ENCODE data around the gene AGMAT. TPM values are rescaled to one million over a fixed set of nuclear protein-coding genes. Genes with fewer than 3 reads are reported as not detected.

The AGMAT gene
- 10 to 100 TPM; 49.4 to 79.9 (median 66.1) TPM for total RNA-seq
- long read RNA-seq, transcript AGMAT-201 (7 exons, 2,500 nt), result major isoform, 10 of 14 reads
- long read RNA-seq, partial matches to known transcripts, result 2 of 14 reads
- long read RNA-seq, other reads (novel, unspliced or antisense), result 2 of 14 reads

- Histone ChIP-seq H3K4me1 (peaks cover 0 to 25% (median 6%) of the 10 kb centered on the region in 4 donors), H3K9me3 (no peaks in the 10 kb centered on the region), H3K36me3 (no peaks in the 10 kb centered on the region), H3K27me3 (no peaks in the 10 kb centered on the region), H3K27ac (peak within 1 kb of the TSS; percentile 47 to 78 (median 75)), H3K4me3 (peak within 1 kb of the TSS; percentile 57 to 79 (median 69))
- peak; percentile 76 to 89 (median 85) for DNase-seq
- peak; percentile 78 for TF ChIP-seq POLR2A (IDR thresholded peaks at IDR 0.05)
- peak in 3 of 4 donors; percentile 9 to 21 (median 13) for TF ChIP-seq CTCF (IDR thresholded peaks at IDR 0.05)
- intact Hi-C loops (cut with DNase I), result no loop called here
- 4% methylated on average over 3 of the region's 68 CpGs for WGBS (ENCODE audit: insufficient coverage, low coverage, low lambda C conversion rate, missing lambda C conversion rate)
- ATAC-seq, result peak; percentile 89 to 96 (median 91)
Observed at GRCh38 chr1:15584489-15585363, at the start of gene AGMAT. Gene AGMAT (minus strand): TSS chr1:15585051. CDS start chr1:15584967, 84 bp downstream.

DNA sequence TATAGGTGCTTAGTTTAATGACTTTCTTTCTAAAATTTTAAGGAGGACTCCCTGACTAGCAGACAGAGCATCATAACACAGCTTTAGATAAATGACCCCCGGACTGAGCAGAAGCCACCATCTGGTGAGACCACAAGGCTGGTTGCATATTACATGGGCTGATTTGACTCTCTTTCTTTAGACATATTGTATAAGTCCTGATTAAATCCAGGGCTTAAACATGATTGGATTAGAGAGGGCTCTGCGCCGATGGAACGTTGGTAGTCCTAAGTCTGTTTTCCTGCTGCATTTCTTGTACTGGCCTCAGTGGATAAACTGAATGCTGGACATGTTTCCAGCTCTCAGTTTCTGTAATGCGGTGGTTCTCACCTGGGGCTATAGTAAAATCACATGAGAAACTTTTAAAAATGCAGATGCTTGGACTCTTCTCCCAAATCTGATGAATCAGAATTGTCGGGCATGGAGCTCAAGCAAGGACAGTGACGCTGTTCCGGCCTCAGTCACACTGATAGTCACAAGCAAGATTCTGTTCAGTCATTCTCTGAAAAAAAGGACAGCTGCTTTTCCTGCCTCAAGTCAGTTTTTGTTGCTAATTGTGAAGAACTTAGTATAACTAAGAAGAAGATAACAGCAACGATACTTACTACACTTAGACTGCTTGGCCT is 49.0 kb upstream of the AGMAT start:
- Histone ChIP-seq H3K27ac (no peak overlapping the region), H3K9me3 (no peaks in the 10 kb centered on the region), H3K4me3 (no peak overlapping the region), H3K4me1 (peaks cover 0 to 13% (median 5%) of the 10 kb centered on the region in 4 donors), H3K27me3 (no peaks in the 10 kb centered on the region), H3K36me3 (peaks cover 12 to 91% (median 54%) of the 10 kb centered on the region in 4 donors)
- 86% methylated on average over 6 of the region's 9 CpGs for WGBS (ENCODE audit: insufficient coverage, low coverage, low lambda C conversion rate, missing lambda C conversion rate)
- no peak for DNase-seq
- intact Hi-C loops (cut with DNase I), result no loop called here
- TF ChIP-seq CTCF (IDR thresholded peaks at IDR 0.05) (no peak), POLR2A (IDR thresholded peaks at IDR 0.05) (no peak)
- ATAC-seq, result no peak

DNA sequence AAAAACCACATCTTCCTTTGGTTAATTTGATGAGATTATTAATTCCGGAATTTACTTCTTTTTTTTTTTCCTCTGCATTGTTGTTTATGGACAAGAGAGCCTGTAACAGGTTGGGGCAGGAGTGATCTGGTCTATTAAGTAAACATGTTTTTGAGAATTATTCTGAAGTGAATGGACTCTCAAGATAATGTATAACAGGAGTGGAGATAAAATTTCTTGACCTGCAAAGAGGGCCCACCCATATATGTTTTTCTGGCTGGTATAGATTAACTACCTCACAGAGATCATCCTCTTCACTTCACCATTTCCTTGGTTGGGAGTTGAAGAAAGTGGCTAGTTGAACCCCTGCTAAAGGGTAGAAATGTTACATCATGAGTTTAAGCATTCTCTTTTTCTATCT is 43.2 kb upstream of the AGMAT start:
- ATAC-seq (no peak), DNase-seq (no peak)
- Histone ChIP-seq H3K27ac (no peak overlapping the region), H3K27me3 (no peaks in the 10 kb centered on the region), H3K9me3 (no peaks in the 10 kb centered on the region), H3K36me3 (peaks cover 4 to 56% (median 24%) of the 10 kb centered on the region in 4 donors), H3K4me3 (no peak overlapping the region), H3K4me1 (peaks cover 0 to 43% (median 15%) of the 10 kb centered on the region in 4 donors)
- TF ChIP-seq CTCF (IDR thresholded peaks at IDR 0.05) (no peak), POLR2A (IDR thresholded peaks at IDR 0.05) (no peak)
- intact Hi-C loops (cut with DNase I), result no loop called here
- 37% methylated on average over 1 of the region's 1 CpG for WGBS (ENCODE audit: insufficient coverage, low coverage, low lambda C conversion rate, missing lambda C conversion rate)

- DNase-seq (no peak), ATAC-seq (no peak)
- 50% methylated on average over 4 of the region's 4 CpGs for WGBS (ENCODE audit: insufficient coverage, low coverage, low lambda C conversion rate, missing lambda C conversion rate)
- no peaks in the 10 kb centered on the region for H3K27me3 ChIP-seq
- H3K27ac ChIP-seq, result peak overlapping the region in 1 of 3 donors; percentile 1
- no peaks in the 10 kb centered on the region for H3K9me3 ChIP-seq
- H3K4me3 ChIP-seq, result no peak overlapping the region
- intact Hi-C loops (cut with DNase I), result no loop called here
- H3K4me1 ChIP-seq, result peaks cover 0 to 48% (median 17%) of the 10 kb centered on the region in 4 donors
- TF ChIP-seq CTCF (IDR thresholded peaks at IDR 0.05), result no peak
- TF ChIP-seq POLR2A (IDR thresholded peaks at IDR 0.05), result no peak
- peaks cover 4 to 51% (median 22%) of the 10 kb centered on the region in 4 donors for H3K36me3 ChIP-seq
Observed at GRCh38 chr1:15627343-15627988, 42.6 kb upstream of the AGMAT start.
